HEK293 (cell line): Measurements from ENCODE around the gene RELT.

Experiments used
- PRDM10 ChIP-seq: fragments of 450-650 bp; formaldehyde crosslinking; IDR thresholded peaks from 2 replicates; pipeline ENCODE4 v1.5.1; 2016; ENCODE audit warnings: missing biosample characterization, missing genetic modification characterization
- ZNF350 ChIP-seq: fragments of 450-650 bp; formaldehyde crosslinking; IDR thresholded peaks from 2 replicates; pipeline ENCODE4 v1.5.0; 2017; ENCODE audit warnings: missing biosample characterization, mild to moderate bottlenecking, missing genetic modification characterization
- ZNF501 ChIP-seq: fragments of 450-650 bp; formaldehyde crosslinking; IDR thresholded peaks from 2 replicates; pipeline ENCODE4 v1.5.1; 2016; ENCODE audit warnings: missing biosample characterization, missing genetic modification characterization
- TF ChIP-seq, protein P1 (sequence below): fragments of 450-650 bp; formaldehyde crosslinking; IDR thresholded peaks from 2 replicates; pipeline ENCODE4 v1.5.1; 2016; ENCODE audit warnings: missing biosample characterization, missing genetic modification characterization
- TF ChIP-seq, protein P2 (sequence below): fragments of 450-650 bp; formaldehyde crosslinking; IDR thresholded peaks from 2 replicates; pipeline ENCODE4 v1.5.1; 2016; ENCODE audit warnings: missing biosample characterization, missing genetic modification characterization, borderline replicate concordance

DNA sequence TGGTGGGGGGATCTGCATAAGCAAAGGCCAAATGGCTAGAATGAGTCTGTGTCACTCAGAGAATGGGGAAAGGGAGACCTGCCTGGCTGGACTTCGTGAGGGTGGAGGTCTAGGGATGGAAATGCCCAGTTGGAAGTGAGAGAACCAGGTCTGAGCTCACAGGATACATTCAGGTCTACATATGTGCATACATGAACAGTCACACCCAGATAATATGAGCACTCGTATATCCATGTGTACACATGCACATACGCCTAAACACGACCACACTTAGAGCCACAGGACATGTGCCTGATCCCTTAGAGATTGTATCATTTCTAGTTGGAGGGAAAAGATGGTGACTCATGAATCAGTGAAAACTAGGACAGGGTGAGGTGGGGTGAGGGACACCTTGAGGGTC lies 21.1 kb upstream of the RELT start:
- no peak for TF ChIP-seq PRDM10 (tag by site-specific recombination)
- TF ChIP-seq, protein P1, sequence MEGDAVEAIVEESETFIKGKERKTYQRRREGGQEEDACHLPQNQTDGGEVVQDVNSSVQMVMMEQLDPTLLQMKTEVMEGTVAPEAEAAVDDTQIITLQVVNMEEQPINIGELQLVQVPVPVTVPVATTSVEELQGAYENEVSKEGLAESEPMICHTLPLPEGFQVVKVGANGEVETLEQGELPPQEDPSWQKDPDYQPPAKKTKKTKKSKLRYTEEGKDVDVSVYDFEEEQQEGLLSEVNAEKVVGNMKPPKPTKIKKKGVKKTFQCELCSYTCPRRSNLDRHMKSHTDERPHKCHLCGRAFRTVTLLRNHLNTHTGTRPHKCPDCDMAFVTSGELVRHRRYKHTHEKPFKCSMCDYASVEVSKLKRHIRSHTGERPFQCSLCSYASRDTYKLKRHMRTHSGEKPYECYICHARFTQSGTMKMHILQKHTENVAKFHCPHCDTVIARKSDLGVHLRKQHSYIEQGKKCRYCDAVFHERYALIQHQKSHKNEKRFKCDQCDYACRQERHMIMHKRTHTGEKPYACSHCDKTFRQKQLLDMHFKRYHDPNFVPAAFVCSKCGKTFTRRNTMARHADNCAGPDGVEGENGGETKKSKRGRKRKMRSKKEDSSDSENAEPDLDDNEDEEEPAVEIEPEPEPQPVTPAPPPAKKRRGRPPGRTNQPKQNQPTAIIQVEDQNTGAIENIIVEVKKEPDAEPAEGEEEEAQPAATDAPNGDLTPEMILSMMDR (tag by site-specific recombination), result no peak
- TF ChIP-seq, protein P2, sequence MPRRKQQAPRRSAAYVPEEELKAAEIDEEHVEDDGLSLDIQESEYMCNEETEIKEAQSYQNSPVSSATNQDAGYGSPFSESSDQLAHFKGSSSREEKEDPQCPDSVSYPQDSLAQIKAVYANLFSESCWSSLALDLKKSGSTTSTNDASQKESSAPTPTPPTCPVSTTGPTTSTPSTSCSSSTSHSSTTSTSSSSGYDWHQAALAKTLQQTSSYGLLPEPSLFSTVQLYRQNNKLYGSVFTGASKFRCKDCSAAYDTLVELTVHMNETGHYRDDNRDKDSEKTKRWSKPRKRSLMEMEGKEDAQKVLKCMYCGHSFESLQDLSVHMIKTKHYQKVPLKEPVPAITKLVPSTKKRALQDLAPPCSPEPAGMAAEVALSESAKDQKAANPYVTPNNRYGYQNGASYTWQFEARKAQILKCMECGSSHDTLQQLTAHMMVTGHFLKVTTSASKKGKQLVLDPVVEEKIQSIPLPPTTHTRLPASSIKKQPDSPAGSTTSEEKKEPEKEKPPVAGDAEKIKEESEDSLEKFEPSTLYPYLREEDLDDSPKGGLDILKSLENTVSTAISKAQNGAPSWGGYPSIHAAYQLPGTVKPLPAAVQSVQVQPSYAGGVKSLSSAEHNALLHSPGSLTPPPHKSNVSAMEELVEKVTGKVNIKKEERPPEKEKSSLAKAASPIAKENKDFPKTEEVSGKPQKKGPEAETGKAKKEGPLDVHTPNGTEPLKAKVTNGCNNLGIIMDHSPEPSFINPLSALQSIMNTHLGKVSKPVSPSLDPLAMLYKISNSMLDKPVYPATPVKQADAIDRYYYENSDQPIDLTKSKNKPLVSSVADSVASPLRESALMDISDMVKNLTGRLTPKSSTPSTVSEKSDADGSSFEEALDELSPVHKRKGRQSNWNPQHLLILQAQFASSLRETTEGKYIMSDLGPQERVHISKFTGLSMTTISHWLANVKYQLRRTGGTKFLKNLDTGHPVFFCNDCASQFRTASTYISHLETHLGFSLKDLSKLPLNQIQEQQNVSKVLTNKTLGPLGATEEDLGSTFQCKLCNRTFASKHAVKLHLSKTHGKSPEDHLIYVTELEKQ (tag by site-specific recombination), result no peak
- TF ChIP-seq ZNF501 (tag by site-specific recombination), result no peak
- TF ChIP-seq ZNF350 (tag by site-specific recombination), result no peak
